Measurements from ENCODE around the gene ACMSD.
"Not testable (repeated sequence)": the region's sequence is repeated elsewhere in the genome, so short reads cannot be mapped to it uniquely, and the experiment has no call there.

ACMSD gene

DNA sequence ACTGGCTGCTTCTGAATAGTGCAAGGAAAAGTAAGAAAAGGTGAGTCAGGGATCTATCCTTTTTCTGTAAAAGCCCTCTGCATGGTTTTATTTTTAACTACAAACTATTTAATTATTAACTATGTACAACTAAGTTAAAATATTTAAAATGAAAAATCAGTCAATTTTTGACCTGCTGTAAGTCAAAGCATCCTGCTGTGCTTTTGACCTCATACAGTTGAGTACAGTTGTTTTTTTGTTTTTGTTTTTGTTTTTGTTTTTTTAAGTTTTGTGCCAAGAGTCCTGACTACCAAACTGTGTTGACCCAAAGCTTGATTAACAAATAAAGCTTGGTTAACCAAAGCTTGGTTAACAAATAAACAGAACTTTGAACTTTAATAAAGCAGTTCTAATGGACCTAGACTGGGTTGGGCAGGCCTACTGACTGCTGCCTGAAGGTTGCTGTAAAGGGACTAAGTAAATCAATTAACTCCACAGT lies at the start of gene ACMSD:
ACMSD (plus strand) TSS at position 474 of the 478 bp plus-strand sequence. CDS start 67 bp downstream, outside the sequence.
- DNase-seq = no peak

DNA sequence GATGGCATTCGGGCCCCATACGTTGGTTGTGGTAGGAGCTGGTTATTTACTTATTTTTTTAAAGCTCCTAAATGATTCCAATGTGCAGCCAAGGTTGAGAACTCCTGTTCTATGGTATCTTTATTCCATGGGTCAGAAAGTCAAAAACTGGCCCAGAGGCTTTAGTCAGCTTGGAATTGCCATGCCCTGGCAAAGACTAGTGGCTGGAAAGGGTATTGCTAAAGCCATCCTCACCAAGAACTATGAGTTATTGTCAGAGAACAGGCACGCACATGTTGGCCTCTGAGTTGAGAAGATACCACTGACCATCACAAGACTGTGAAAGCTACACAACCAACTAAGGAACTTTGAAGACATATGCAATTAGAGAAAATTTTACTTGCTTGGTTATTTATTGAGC lies 47.9 kb upstream of the ACMSD start:
- no peak for DNase-seq

- DNase-seq = no peak
Observed at GRCh38 chr2:134791616-134792015, 46.8 kb upstream of the ACMSD start.

- no peak for DNase-seq
Observed at GRCh38 chr2:134792186-134792585, 46.2 kb upstream of the ACMSD start.

DNA sequence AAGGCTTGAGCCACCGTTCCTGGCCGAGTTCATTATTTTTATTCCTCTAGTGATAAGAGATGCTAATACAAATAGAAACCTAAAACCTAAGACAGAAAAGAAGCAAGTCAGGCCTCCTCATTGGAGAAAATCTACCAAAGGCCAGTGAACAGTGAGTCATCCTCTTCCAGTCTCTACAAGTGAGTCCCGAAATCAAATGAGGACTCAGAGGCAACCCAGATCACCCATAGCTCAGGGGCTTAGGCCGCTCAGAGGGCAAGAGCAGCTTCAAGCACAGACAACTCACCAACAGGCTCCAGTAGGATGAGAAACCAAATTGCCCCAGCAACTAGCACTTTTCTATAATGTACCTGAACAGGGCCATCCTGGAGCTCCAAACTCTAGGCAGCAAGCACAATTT lies 42.7 kb upstream of the ACMSD start:
- DNase-seq = no peak

GRCh38 chr2:134796373-134796772 lies 42.0 kb upstream of the ACMSD start:
- DNase-seq = no peak

GRCh38 chr2:134799936-134800335 lies 38.5 kb upstream of the ACMSD start:
- no peak for DNase-seq

GRCh38 chr2:134800341-134800740 lies 38.1 kb upstream of the ACMSD start:
- DNase-seq = no peak

GRCh38 chr2:134803609-134804405 lies 34.6 kb upstream of the ACMSD start:
- not testable (repeated sequence) for DNase-seq

GRCh38 chr2:134815741-134816140 lies 22.7 kb upstream of the ACMSD start:
- no peak for DNase-seq

DNA sequence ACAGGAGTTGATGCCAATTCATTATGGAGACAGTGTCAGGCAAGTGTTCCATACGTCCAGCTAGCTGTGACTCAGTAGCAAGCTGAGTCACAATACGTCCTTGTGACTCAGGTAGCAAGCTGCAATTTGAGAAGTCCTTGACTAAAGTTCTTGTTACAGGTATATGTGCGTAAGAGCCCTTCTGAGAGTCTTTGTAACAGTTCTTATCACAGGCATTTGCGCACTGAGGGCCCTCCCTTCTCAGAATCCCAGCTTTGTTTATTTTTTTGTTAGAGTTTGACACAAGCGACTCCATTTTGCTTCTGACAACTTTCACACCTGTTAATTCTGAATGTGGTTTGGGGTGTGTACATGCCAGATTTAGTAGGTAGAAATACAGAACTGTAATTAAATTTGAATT lies 20.1 kb upstream of the ACMSD start:
- DNase-seq = no peak

DNA sequence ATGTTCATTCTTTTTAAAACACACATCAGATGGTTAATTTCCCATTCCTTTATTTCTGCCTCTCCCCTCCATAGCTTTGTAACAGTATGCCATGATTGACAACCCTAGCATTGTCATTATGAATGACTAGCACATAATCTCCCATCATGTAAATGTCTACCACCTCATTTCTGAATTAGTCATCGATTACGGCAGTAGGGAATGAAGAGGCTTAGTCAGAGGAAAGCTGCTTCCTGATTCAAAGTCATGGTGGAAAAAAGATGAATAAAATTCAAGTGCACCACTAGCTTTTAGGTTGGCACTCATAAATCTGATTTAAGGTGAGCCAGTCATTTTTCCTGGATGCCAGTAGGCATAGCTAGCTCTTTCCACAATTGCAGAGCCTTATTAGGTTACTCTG lies 19.1 kb upstream of the ACMSD start:
- no peak for DNase-seq

DNA sequence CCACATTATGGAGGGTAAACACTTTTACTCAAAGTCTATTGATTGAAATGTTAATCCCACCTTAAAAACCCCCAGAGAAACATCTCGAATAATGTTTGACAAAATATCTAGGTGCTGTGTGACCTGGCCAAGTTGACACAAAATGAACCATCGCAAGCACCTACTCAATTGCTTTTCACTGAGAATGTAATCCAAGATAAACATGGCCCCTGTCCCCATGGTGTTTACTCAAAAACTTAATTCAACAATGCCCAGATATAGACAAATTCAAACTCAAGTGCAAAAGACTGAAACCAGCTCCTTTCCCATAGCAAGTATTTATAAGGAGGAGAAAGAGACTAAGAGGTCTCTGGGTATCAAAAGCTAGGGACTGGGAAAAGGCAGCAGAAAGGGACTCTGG lies 15.0 kb upstream of the ACMSD start:
- DNase-seq = no peak

DNA sequence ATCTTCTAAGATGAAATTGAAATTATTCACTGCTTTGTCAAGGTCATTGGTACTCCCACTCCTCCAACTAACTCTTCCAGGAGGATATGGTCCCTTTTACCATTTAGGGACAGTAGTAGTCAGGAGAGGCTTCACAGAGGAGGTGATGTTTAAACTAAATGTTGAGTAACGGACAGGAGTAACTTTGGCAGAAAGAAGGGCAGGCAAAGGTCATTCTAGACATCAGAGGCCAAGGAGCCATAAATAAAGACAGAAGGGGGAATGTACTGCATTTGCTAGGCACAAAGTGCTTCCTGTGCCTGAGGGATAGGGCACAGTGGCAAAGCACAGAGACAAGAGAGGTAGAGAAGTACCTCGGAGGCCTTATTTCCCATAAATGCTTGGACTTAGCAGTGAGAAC lies 14.6 kb upstream of the ACMSD start:
- no peak for DNase-seq

DNA sequence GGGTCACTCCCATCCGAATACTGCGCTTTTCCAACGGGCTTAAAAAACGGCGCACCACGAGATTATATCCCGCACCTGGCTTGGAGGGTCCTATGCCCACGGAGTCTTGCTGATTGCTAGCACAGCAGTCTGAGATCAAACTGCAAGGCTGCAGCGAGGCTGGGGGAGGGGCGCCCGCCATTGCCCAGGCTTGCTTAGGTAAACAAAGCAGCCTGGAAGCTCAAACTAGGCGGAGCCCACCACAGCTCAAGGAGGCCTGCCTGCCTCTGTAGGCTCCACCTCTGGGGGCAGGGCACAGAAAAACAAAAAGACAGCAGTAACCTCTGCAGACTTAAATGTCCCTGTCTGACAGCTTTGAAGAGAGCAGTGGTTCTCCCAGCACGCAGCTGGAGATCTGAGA lies 12.7 kb upstream of the ACMSD start:
- not testable (repeated sequence) for DNase-seq

- no peak for DNase-seq
Observed at GRCh38 chr2:134835471-134835870, 2.9 kb upstream of the ACMSD start.

DNA sequence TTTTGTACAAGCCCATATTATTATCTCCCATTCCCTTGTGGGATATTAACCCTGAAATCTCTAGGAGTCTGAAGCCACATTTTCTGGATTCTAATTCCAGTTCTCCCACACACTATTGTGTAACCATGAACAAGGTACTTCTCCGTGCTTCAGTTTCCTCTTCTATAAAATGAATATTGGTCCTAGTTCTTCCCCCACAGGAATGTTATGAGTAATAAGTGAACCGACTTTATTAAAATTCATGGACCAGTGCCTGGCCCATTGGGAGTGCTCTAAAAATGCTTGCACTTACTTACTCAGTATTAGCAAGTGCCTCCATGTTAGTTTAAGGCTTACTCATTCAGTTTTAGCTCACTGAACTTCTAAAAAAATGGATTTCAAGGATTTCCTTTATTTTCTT lies 1.4 kb upstream of the ACMSD start:
- DNase-seq = no peak

DNA sequence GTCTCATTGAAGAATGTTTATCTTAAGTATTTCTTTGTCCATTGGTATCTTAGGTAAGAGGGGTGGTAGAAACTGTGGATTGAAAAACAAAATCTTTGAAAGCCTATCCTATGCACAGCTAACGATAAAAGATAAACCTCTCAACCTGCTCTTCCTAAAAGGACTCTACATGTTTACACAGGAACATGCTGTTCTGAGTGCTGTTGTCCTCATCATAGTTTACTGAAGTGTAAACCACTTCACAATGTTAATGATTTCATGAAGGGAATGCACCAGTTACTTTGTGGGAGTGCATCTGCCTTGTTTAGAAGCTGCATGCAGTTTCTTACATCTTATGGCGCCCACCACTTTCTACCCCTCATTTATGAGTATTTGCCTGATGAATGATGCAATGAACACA lies 1.2 kb downstream of the ACMSD start:
- DNase-seq = no peak

GRCh38 chr2:134842930-134843490 lies 4.6 kb downstream of the ACMSD start:
- DNase-seq = no peak

DNA sequence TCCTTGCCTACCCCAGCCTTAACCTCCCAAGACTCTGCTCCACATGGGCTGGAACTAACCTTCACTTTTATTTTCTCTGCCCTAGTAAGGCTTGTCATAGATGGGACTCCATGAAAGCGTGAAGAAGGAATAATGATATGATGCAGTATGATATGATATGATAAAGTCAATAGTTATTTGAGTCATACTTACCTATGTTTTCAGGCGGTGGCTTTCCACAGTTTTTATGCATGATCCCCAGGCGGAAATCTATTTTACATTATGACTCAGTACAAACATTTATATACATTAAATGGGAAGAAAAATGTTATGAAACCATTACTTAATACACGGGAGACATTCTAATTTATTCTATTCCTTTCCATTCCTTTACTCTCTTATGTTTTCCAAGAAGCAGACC lies 5.6 kb downstream of the ACMSD start:
- no peak for DNase-seq

GRCh38 chr2:134845028-134845427 lies 6.6 kb downstream of the ACMSD start:
- no peak for DNase-seq

DNA sequence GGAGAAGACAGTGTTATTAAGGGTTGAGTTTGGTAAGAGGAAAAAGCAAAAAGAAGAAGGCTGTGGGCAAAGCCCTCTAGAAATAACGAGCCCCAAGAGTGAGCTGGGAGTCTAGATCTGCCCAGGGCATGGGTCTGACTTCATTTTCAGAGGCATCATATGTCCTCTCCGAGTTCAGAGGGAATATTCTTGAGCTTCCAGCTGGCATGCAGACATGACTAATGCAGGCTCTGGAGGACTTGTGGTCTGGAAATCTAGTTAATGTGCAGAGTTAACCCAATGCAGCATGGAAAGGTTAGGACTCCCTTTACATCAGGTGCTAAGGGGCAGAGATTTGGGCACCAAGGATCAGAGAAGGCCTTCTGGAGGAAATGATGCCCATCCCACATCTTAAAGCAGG lies 7.3 kb downstream of the ACMSD start:
- DNase-seq = no peak

DNA sequence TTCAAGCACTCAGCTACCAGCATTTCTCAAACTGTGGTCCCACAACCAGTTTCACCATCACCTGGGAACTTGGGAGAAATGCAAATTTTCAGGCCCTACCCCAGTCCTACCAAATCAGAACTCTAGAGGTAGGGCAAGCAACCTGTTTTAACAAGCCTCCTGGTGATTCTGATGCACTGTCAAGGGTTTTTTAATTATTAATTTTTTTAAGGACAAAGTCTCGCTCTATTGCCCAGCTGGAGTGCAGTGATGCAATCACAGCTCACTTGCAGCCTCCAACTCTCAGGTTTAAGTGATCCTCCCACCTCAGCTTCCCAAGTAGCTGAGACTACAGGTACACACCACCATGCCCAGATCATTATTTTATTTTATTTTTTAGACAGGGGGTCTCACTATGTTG lies 7.8 kb downstream of the ACMSD start:
- DNase-seq = no peak

DNA sequence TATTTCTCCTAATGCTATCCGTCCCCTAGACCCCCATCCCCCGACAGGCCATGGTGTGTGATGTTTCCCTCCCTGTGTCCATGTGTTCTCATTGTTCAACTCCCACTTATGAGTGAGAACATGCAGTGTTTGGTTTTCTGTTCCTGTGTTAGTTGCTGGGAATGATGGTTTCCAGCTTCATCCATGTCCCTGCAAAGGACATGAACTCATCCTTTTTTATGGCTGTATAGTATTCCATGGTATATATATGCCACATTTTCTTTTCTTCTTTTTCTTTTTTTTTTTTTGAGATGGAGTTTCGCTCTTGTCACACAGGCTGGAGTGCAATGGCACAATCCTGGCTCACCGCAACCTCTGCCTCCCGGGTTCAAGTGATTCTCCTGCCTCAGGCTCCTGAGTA lies 9.2 kb downstream of the ACMSD start:
- not testable (repeated sequence) for DNase-seq

- no peak for DNase-seq
Observed at GRCh38 chr2:134852518-134852917, 14.1 kb downstream of the ACMSD start.
